Naive B cell (primary cell): ENCODE results near the gene ARID1A. TPM values are rescaled to one million over a fixed set of nuclear protein-coding genes. Genes with fewer than 3 reads are reported as not detected.
A peak's percentile ranks its signal among the peaks of the same experiment; 100 is the strongest.
"Not testable (repeated sequence)": the region's sequence is repeated elsewhere in the genome, so short reads cannot be mapped to it uniquely, and the experiment has no call there.

ENCODE experiments used
- ATAC-seq, 2 donors: fragments of 150-1000 bp; cut with Tn5 transposase; 2 replicates each; pipeline ENCODE4 v1.10.0; 2021; ENCODE audit warnings: low read depth in 2 of 2, mild to moderate bottlenecking in 2 of 2, moderate library complexity in 2 of 2
- DNase-seq: peaks from one replicate; pipeline ENCODE4 v3.0.0; 2022
- H3K27ac Mint-ChIP-seq, 6 donors: one replicate each; pipeline ENCODE4 v1.8.0; 2020 to 2022; ENCODE audit warnings: mild to moderate bottlenecking in 6 of 6, mixed read lengths in 6 of 6, moderate library complexity in 5 of 6, inconsistent platforms in 2 of 6
- H3K27me3 Mint-ChIP-seq, 3 donors: one replicate each; pipeline ENCODE4 v1.8.0; 2021 to 2022; ENCODE audit warnings: mixed read lengths in 3 of 3, mild to moderate bottlenecking in 1 of 3
- H3K36me3 Mint-ChIP-seq, 2 donors: one replicate each; pipeline ENCODE4 v1.8.0; 2020 to 2022; ENCODE audit warnings: mixed read lengths in 2 of 2, inconsistent platforms in 1 of 2, mild to moderate bottlenecking in 1 of 2
- H3K4me1 Mint-ChIP-seq, 3 donors: one replicate each; pipeline ENCODE4 v1.8.0; 2020 to 2022; ENCODE audit warnings: mixed read lengths in 3 of 3, inconsistent platforms in 1 of 3, mild to moderate bottlenecking in 1 of 3, moderate library complexity in 1 of 3
- H3K4me3 Mint-ChIP-seq, 8 donors: one replicate each; pipeline ENCODE4 v1.8.0; 2020 to 2022; ENCODE audit warnings: mild to moderate bottlenecking in 8 of 8, mixed read lengths in 8 of 8, moderate library complexity in 8 of 8, inconsistent platforms in 2 of 8
- H3K9me3 Mint-ChIP-seq, 7 donors: one replicate each; pipeline ENCODE4 v1.8.0; 2020 to 2022; ENCODE audit warnings: mixed read lengths in 7 of 7, mild to moderate bottlenecking in 5 of 7, inconsistent platforms in 2 of 7, moderate library complexity in 1 of 7
- polyA plus RNA-seq, 6 donors: library from polyadenylated mRNA; unstranded; fragments of 300-500 nt; fragmentation: Illumina TruSeq; gene quantifications; one replicate each; pipeline ENCODE4 v1.2.3, GENCODE V29; 2021; ENCODE audit warnings: low read depth in 6 of 6

The ARID1A gene
- polyA plus RNA-seq, 6 donors from 2014 or later, result 8.8 to 38.2 (median 18.9) TPM

DNA sequence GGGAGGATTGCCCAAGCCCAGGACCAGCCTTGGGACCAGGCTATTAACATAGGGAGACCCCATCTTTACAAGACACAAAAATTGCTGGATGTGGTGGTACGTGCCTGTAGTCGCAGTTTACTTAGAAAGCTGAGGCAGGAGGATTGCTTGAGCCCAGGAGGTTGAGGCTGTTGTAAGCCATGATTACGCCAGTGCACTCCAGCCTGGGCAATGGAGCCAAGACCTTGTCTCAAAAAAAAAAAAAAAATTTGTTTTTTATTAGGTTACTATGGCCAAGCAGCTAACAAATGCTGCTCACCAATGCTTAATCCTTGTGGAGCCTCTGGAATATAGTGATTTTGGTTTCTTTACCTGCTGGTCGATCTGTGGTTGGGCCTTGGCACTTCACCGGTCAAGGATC, 8.8 kb downstream of the ARID1A start:
- Mint-ChIP-seq H3K27ac (peak overlapping the region in 2 of 6 donors; percentile 16 to 87), H3K36me3 (no peaks in the 10 kb centered on the region), H3K9me3 (no peaks in the 10 kb centered on the region), H3K4me1 (peaks cover 32 to 41% (median 39%) of the 10 kb centered on the region in 3 donors), H3K4me3 (peak overlapping the region in 5 of 8 donors; percentile 32 to 71 (median 52)), H3K27me3 (no peaks in the 10 kb centered on the region)
- ATAC-seq (no peak), DNase-seq (no peak)

DNA sequence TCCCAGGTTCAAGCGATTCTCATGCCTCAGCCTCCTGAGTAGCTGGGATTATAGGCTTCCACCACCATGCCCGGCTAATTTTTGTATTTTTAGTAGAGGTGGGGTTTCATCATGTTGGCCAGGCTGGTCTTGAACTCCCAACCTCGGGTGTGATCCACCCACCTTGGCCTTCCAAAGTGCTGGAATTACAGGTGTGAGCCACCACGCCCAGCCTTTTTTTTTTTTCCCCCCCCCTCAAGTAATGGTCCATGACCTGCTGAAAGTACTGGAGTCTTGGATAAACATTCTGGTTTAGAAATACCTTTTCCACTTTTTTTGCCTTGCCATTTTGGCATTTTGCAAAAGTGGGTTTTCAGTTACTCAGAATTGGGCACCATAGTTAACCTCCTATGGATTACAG, 9.4 kb downstream of the ARID1A start:
- H3K9me3 Mint-ChIP-seq, ATAC-seq, H3K27me3 Mint-ChIP-seq, H3K36me3 Mint-ChIP-seq, DNase-seq: not testable (repeated sequence)
- peaks cover 32 to 42% (median 39%) of the 10 kb centered on the region in 3 donors for H3K4me1 Mint-ChIP-seq
- H3K4me3 Mint-ChIP-seq, result peak overlapping the region in 5 of 8 donors; percentile 15 to 89 (median 68)
- H3K27ac Mint-ChIP-seq, result peak overlapping the region in 2 of 6 donors; percentile 11 to 42

DNA sequence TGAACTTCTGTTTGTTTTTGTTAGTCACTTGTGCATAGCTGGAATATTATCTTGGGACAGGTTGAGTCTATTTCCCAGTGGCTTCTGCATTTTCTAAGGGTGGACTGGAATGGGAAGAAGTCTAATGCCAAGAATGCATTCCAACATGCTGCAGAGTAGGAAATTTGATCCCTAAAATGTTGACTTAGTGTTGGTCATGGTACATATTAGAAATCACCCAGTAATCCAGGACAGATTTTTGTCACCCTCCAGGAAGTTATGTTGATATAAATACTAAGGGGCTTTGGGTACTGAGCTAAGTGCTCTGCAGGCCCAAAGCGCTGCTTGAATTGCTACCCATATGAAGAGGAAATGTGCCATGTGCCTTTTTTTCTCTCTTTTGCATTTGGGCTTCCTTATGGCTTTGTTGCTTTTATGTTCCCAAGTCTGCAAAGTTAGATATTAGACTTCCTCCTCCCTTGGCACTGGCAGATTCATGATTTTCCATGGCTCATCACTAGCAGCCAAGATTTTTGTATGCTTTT, 10.0 kb downstream of the ARID1A start:
- Mint-ChIP-seq H3K36me3 (no peaks in the 10 kb centered on the region), H3K27ac (peak overlapping the region in 4 of 6 donors; percentile 10 to 91 (median 62)), H3K4me1 (peaks cover 39 to 48% (median 44%) of the 10 kb centered on the region in 3 donors), H3K27me3 (no peaks in the 10 kb centered on the region), H3K9me3 (no peaks in the 10 kb centered on the region), H3K4me3 (peak overlapping the region; percentile 55 to 89 (median 65))
- ATAC-seq (peak; percentile 21 to 40), DNase-seq (no peak)

DNA sequence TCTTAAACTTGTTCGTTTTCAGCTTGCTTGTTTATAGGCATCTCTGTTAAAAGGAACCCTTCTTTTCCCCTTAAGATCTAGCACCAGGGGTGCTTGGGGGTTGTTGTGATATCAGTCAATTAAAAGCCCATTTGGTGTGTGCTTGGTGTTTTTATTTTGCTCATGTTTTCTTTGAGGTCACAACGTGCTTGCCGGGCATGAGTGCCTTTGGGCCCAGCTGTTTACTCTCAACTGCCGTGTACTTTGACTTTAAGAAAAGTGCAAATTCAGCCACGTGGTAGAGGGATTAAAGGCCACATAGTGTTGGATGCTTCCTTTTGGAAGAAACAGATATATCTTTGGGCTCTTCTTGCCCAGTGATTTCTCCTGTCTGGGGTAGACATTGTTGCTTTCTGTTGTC, 10.5 kb downstream of the ARID1A start:
- peak; percentile 28 to 56 for ATAC-seq
- Mint-ChIP-seq H3K27me3 (no peaks in the 10 kb centered on the region), H3K27ac (peak overlapping the region in 5 of 6 donors; percentile 10 to 91 (median 63)), H3K4me3 (peak overlapping the region; percentile 55 to 89 (median 65)), H3K4me1 (peaks cover 43 to 49% (median 44%) of the 10 kb centered on the region in 3 donors), H3K36me3 (no peaks in the 10 kb centered on the region), H3K9me3 (no peaks in the 10 kb centered on the region)
- no peak for DNase-seq

DNA sequence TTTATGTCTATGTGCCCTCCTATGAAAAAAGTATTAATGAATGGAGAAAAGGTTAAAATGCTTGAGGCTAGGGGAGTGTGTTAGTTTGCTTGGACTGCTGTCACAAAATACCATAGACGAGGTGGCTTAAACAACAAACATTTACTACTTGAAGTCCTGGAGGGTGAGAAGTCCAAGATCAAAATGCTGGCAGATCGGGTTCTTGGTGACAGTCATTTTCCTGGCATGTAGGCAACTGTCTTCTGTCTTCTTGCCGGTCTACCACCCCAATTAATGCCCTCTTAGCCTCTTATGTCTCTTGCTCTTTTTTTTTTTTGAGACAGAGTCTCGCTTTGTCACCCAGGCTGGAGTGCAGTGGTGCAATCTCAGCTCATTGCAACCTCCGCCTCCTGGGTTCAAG, 15.0 kb downstream of the ARID1A start:
- H3K36me3 Mint-ChIP-seq, result no peaks in the 10 kb centered on the region
- peaks cover 52 to 90% (median 80%) of the 10 kb centered on the region in 3 donors for H3K4me1 Mint-ChIP-seq
- H3K4me3 Mint-ChIP-seq, result no peak overlapping the region
- ATAC-seq (no peak), DNase-seq (no peak)
- H3K9me3 Mint-ChIP-seq, result no peaks in the 10 kb centered on the region
- H3K27me3 Mint-ChIP-seq, result no peaks in the 10 kb centered on the region
- peak overlapping the region in 2 of 6 donors; percentile 43 to 59 for H3K27ac Mint-ChIP-seq

DNA sequence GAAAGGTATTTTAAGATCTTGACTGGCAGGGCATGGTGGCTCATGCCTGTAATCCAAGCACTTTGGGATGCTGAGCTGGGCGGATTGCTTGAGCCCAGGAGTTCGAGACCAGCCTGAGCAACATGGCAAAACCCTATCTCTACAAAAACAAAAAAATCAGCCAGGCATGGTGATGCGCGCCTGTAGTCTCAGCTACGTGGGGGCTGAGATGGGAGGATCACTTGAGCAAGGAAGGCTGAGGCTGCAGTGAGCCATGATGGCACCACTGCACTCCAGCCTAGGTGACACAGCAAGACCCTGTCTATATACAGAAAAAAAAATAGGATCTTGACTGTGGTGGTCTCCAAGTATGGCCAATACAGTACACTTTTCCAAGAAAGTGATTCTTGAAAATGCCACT, 16.0 kb downstream of the ARID1A start:
- Mint-ChIP-seq H3K27me3 (no peaks in the 10 kb centered on the region), H3K4me1 (peaks cover 51 to 90% (median 80%) of the 10 kb centered on the region in 3 donors), H3K4me3 (no peak overlapping the region), H3K27ac (peak overlapping the region in 1 of 6 donors; percentile 19), H3K36me3 (no peaks in the 10 kb centered on the region), H3K9me3 (no peaks in the 10 kb centered on the region)
- no peak for ATAC-seq
- no peak for DNase-seq

DNA sequence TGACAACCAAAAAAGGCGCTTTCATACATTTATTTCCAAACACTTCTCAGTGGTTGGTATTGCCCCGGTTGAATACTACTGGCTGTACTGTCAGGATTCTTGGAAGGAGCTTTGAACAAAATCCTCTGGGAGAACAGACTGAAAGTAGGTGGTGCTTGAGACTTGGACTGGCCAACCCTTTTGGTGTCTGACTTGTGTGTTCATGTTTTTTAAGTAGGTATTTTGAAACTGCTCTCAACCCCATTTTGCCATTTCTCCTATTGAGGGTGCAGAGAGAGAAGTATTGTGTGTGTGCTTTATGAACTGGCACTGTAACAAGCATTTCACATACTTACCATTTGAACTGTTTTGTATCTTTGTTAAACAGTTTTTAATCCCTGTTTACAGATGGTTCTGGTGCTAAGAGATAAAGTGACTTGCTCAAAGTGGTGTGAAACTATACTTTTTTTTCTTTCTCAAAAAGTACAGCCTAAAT, 21.2 kb downstream of the ARID1A start:
- ATAC-seq, result no peak
- Mint-ChIP-seq H3K9me3 (no peaks in the 10 kb centered on the region), H3K27me3 (no peaks in the 10 kb centered on the region), H3K27ac (peak overlapping the region in 1 of 6 donors; percentile 72), H3K4me3 (peak overlapping the region in 2 of 8 donors; percentile 22 to 41), H3K4me1 (peaks cover 65 to 100% (median 90%) of the 10 kb centered on the region in 3 donors), H3K36me3 (no peaks in the 10 kb centered on the region)
- DNase-seq, result no peak

DNA sequence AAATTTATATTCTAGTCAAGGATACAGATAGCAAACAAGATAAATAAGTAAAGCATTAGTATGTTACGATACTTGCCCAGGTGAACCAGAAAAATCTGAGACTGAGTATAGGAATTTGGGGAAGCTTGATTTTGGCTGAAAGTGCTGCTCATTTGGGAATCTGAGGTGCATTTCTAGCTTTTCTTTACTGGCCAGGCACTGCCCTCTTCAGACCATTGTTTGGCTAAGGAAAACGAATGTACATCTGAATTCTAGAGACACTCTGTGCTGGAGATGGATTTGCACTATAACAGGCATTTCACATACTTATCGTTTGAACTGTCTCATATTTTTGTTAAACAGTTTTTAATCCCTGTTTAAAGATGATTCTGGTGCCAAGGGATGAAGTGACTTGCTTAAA, 23.4 kb downstream of the ARID1A start:
- H3K4me1 Mint-ChIP-seq, result peaks cover 68 to 100% (median 91%) of the 10 kb centered on the region in 3 donors
- H3K9me3 Mint-ChIP-seq, result no peaks in the 10 kb centered on the region
- peak overlapping the region in 1 of 6 donors; percentile 9 for H3K27ac Mint-ChIP-seq
- ATAC-seq (no peak), DNase-seq (no peak)
- peak overlapping the region in 1 of 8 donors; percentile 40 for H3K4me3 Mint-ChIP-seq
- no peaks in the 10 kb centered on the region for H3K27me3 Mint-ChIP-seq
- H3K36me3 Mint-ChIP-seq, result no peaks in the 10 kb centered on the region

DNA sequence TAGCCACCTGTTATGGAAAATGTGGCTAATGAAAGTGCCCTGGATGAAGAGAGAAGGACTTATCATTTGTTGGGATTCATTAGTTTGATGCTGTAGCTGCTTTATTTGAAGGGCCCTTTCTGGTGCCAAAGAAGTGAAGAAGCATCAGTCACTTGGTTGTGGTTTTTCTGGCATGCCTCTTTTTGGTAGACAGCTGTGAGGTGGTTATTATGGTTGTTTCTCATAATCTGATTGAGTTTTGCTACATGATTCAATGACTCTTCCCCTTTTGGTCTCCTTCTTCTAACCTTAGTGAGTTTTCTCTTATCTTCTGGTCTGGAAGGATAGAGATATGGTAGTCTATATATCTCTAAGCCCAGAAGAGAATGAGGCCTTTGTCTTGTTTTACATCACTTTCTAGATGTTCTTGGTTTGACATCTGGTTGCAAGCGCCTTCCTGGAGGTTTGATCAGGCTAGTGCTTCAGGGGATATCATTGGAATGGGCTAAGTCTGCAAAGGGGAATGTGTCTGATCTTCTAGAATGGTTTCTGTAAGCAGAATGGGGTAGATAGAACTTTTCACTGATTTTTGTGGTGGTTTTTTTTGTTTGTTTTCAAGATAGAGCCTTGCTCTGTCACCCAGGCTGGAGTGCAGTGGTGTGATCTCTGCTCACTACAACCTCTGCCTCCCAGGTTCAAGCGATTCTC, 26.0 kb downstream of the ARID1A start:
- ATAC-seq (peak; percentile 24 to 31), DNase-seq (no peak)
- no peaks in the 10 kb centered on the region for H3K36me3 Mint-ChIP-seq
- peak overlapping the region; percentile 8 to 87 (median 34) for H3K27ac Mint-ChIP-seq
- no peaks in the 10 kb centered on the region for H3K9me3 Mint-ChIP-seq
- H3K27me3 Mint-ChIP-seq, result no peaks in the 10 kb centered on the region
- peak overlapping the region; percentile 0 to 82 (median 58) for H3K4me3 Mint-ChIP-seq
- peaks cover 70 to 98% (median 89%) of the 10 kb centered on the region in 3 donors for H3K4me1 Mint-ChIP-seq

DNA sequence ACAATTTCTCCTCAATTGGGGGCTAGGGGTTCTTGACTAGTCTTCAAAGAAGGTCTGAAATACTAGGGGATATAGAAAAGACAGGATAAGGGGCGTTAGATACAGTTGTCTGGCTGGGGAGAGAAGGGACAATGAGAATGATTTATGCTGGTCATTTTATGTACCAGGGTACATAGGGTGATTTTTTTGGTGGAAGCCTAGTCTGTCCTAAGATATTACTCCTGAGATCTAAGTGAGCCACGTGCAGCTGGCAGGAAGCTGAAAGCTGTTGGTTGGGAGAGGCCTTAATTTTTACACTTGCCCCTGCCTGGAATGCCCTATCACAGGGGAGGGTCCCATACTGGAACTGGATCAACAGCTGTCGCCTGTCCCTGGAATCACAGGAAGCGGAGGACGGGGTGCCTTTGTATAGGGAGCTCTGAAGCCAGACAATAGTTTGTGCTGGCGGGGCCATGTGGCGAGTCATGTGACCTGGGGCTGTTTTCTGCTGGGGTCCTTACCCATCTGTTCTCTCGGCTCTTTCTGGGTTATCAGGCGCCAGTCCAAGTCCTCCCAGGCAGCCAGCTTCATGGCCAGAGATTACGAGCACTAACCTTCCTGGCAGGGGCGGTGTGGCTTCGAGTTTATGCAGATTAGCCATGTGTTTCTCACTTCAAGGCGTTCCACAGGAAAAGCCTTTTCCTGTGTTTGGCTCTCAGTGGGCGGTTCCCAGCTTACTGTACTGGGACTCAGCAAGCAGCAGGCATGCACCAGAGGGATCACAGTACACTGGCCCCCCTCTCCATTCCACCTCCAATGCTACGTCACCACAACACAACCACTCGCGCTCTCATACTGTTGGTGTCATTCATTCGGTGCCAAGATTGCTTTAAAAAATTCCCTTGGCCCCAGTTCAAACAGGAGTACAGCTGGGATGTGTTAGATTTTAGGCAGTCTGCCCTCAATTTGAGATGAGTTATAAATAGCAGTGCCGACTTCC, 27.5 kb downstream of the ARID1A start:
- DNase-seq (no peak), ATAC-seq (peak; percentile 53 to 60)
- Mint-ChIP-seq H3K4me3 (peak overlapping the region; percentile 37 to 90 (median 77)), H3K9me3 (no peaks in the 10 kb centered on the region), H3K27ac (peak overlapping the region; percentile 75 to 96 (median 90)), H3K4me1 (peaks cover 76 to 96% (median 88%) of the 10 kb centered on the region in 3 donors), H3K36me3 (no peaks in the 10 kb centered on the region), H3K27me3 (no peaks in the 10 kb centered on the region)

DNA sequence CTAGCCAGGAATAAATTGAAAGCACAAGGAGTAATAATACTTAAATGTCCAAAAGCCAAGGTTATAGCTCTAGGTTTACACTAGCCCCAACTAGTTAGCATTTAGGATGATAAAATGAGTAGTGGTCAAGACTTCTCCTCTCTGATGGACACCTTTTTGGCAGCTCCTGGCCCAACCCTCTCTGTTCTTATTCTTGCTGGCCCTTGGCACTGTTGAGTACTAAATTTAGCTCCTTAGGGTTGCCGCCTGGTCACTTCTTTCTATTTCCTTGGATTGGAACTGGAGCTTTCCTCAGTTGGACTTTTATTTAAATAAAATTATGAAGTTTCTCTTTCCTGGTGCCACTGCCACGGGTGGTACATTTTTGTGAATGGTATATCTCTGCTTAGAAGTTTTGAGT, 28.3 kb downstream of the ARID1A start:
- H3K27ac Mint-ChIP-seq, result peak overlapping the region in 5 of 6 donors; percentile 44 to 92 (median 87)
- ATAC-seq (no peak), DNase-seq (no peak)
- no peaks in the 10 kb centered on the region for H3K36me3 Mint-ChIP-seq
- H3K4me3 Mint-ChIP-seq, result peak overlapping the region; percentile 37 to 90 (median 78)
- H3K4me1 Mint-ChIP-seq, result peaks cover 79 to 96% (median 86%) of the 10 kb centered on the region in 3 donors
- no peaks in the 10 kb centered on the region for H3K27me3 Mint-ChIP-seq
- no peaks in the 10 kb centered on the region for H3K9me3 Mint-ChIP-seq

DNA sequence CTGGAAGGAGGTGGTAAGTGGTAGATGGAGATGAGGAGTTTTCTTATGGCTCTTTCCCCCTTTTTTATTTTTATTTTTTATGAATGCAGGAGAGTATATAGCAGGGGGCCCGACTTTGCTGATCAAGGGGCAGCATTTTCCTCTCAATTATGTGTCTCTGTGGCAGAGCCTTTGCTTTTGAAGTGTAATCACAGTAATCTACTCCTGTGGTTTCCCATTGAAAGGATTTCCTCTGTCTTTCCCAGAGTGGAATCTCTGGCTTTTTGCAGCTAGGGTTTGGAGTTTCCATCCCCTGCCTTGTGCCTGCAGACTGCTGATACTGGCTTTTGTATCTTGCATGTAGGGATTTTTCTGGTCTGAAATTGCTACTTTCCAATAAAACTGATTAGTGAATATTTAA, 29.1 kb downstream of the ARID1A start:
- DNase-seq (no peak), ATAC-seq (no peak)
- Mint-ChIP-seq H3K27me3 (no peaks in the 10 kb centered on the region), H3K4me3 (peak overlapping the region in 7 of 8 donors; percentile 37 to 90 (median 77)), H3K9me3 (no peaks in the 10 kb centered on the region), H3K36me3 (peaks cover 0 to under 1% of the 10 kb centered on the region in 2 donors), H3K27ac (peak overlapping the region in 4 of 6 donors; percentile 75 to 92 (median 87)), H3K4me1 (peaks cover 79 to 92% (median 89%) of the 10 kb centered on the region in 3 donors)

DNA sequence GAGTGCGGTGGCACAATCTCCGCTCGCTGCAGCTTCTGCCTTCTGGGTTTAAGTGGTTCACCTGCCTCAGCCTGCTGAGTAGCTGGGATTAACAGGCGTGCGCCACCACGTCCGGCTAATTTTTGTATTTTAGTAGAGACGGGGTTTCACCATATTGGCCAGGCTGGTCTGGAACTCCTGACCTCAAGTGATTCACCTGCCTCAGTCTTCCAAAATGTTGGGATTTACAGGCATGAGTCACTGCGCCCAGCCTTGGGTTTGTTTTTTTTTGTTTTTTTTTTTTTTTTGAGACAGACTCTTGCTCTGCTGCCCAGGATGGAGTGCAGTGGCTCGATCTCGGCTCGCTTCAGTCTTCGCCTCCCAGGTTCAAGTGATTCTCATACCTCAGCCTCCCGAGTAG, 30.1 kb downstream of the ARID1A start:
- Mint-ChIP-seq H3K4me1 (peaks cover 77 to 86% (median 83%) of the 10 kb centered on the region in 3 donors), H3K27ac (peak overlapping the region in 4 of 6 donors; percentile 15 to 71 (median 54)), H3K4me3 (peak overlapping the region in 2 of 8 donors; percentile 32 to 47)
- not testable (repeated sequence) for H3K36me3 Mint-ChIP-seq, H3K9me3 Mint-ChIP-seq, H3K27me3 Mint-ChIP-seq, ATAC-seq, DNase-seq
